ENCODE data around the gene RPP21.

GRCh38 chr6:30348957-30349356 is 4.0 kb downstream of the RPP21 start:
- no peak for TF ChIP-seq CTCF (IDR thresholded peaks at IDR 0.05 in 2 of 3, conservative IDR thresholded peaks at IDR 0.05 in 1 of 3; ENCODE audit: control insufficient read depth in 2 of 3, extremely low read depth in 1 of 3, insufficient read depth in 1 of 3, low read depth in 3 of 3, low read length in 3 of 3)
- no peak for TF ChIP-seq POLR2A (IDR thresholded peaks at IDR 0.05; ENCODE audit: low read depth, low read length)
- no peak for TF ChIP-seq ELK1 (IDR thresholded peaks at IDR 0.05; ENCODE audit: low read depth, low read length)
- TF ChIP-seq EGR1 (IDR thresholded peaks at IDR 0.05; ENCODE audit: borderline replicate concordance in 1 of 2, low read depth in 2 of 2, low read length in 2 of 2), result no peak
- no peak for TF ChIP-seq USF2 (IDR thresholded peaks at IDR 0.05; ENCODE audit: borderline replicate concordance, low read depth, low read length)
- TF ChIP-seq GABPA (IDR thresholded peaks at IDR 0.05; ENCODE audit: low read depth), result no peak
- no peak for TF ChIP-seq HDAC6 (IDR thresholded peaks at IDR 0.05; ENCODE audit: unreplicated experiment)
- TF ChIP-seq TARDBP (IDR thresholded peaks at IDR 0.05; ENCODE audit: borderline replicate concordance), result no peak
